ENCODE measurements around the gene CRYL1.

DNA sequence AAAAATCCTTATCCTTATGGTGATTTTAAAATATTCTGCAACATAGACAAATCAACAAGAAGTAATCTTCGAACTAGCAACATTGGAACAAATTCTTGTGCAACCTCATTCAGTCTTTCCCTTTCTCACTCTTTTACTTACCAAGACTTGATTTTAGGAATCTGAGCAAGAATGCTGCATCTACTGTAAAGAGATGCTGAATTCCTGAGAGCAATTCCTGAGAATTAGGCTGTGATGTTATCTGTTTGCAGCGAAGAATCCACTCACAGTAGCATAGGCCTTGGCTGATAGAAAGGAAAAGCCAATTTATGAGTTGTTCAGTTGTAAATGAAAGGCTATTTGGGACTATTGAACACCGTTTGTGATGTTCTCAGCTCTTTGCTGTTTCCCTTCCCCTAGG is 144.3 kb downstream of the CRYL1 start:
- TF ChIP-seq POLR2A (IDR thresholded peaks at IDR 0.05), result no peak
- TF ChIP-seq, protein P1, sequence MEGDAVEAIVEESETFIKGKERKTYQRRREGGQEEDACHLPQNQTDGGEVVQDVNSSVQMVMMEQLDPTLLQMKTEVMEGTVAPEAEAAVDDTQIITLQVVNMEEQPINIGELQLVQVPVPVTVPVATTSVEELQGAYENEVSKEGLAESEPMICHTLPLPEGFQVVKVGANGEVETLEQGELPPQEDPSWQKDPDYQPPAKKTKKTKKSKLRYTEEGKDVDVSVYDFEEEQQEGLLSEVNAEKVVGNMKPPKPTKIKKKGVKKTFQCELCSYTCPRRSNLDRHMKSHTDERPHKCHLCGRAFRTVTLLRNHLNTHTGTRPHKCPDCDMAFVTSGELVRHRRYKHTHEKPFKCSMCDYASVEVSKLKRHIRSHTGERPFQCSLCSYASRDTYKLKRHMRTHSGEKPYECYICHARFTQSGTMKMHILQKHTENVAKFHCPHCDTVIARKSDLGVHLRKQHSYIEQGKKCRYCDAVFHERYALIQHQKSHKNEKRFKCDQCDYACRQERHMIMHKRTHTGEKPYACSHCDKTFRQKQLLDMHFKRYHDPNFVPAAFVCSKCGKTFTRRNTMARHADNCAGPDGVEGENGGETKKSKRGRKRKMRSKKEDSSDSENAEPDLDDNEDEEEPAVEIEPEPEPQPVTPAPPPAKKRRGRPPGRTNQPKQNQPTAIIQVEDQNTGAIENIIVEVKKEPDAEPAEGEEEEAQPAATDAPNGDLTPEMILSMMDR (IDR thresholded peaks at IDR 0.05), result no peak
- TF ChIP-seq POLR2AphosphoS5 (IDR thresholded peaks at IDR 0.05), result no peak

Measured in transverse colon (tissue), 4 donors.